ENCODE results near the gene PRKAR1B. TPM values are rescaled to one million over a fixed set of nuclear protein-coding genes. Genes with fewer than 3 reads are reported as not detected.

The PRKAR1B gene
- total RNA-seq, 1 experiment from 2014 or later: 43.3 TPM

GRCh38 chr7:750111-750905 is 23.2 kb upstream of the PRKAR1B start:
- Mint-ChIP-seq H3K27me3 (ENCODE audit: low read depth) (no peaks in the 10 kb centered on the region), H3K27ac (no peak overlapping the region), H3K9me3 (no peaks in the 10 kb centered on the region), H3K4me3 (no peak overlapping the region), H3K36me3 (ENCODE audit: insufficient read depth in 1 of 3, low read depth in 3 of 3) (peaks cover 18 to 51% (median 44%) of the 10 kb centered on the region in 3 experiments), H3K4me1 (no peaks in the 10 kb centered on the region)
- no peaks in the 10 kb centered on the region for H3K79me1 ChIP-seq (ENCODE audit: insufficient read depth, low read depth, low read length, poor library complexity, severe bottlenecking)
- TF ChIP-seq CTCF (conservative IDR thresholded peaks at IDR 0.05): no peak
- no peak overlapping the region for H2BK20ac ChIP-seq (ENCODE audit: low read depth, low read length, poor library complexity, severe bottlenecking)
- H4K20me1 ChIP-seq (ENCODE audit: control insufficient read depth, insufficient read depth, insufficient read length): peaks cover 2% of the 10 kb centered on the region
- no peak overlapping the region for H3K23ac ChIP-seq (ENCODE audit: insufficient read length, low read depth, low read length)
- H3K79me2 ChIP-seq (ENCODE audit: insufficient read depth, low read length): 0 out of 2 replicates have a peak, but pooled peaks cover 3% of the 10 kb centered on the region
- no peak overlapping the region for H2BK5ac ChIP-seq (ENCODE audit: insufficient read length, low read length)
- no peaks in the 10 kb centered on the region for H3K9me3 ChIP-seq (ENCODE audit: control insufficient read depth, low read depth, low read length)
- H2AK5ac ChIP-seq (ENCODE audit: insufficient read length, low read length): no peak overlapping the region
- no peak overlapping the region for H2BK15ac ChIP-seq (ENCODE audit: low read depth, low read length)
- H3K56ac ChIP-seq (ENCODE audit: insufficient read length, low read depth, low read length): no peak overlapping the region
- no peak overlapping the region for H3K14ac ChIP-seq (ENCODE audit: insufficient read depth, low read length)
- H3K27ac ChIP-seq (ENCODE audit: insufficient read length, low read depth, low read length): no peak overlapping the region
- H3K4me1 ChIP-seq (ENCODE audit: insufficient read depth, low read length): no peaks in the 10 kb centered on the region
- H4K91ac ChIP-seq (ENCODE audit: insufficient read length, low read depth, low read length): no peak overlapping the region
- no peak overlapping the region for H3K18ac ChIP-seq (ENCODE audit: insufficient read length, low read depth, low read length)
- no peak overlapping the region for H3K4me2 ChIP-seq (ENCODE audit: insufficient read depth, insufficient read length, low read length)
- H2BK120ac ChIP-seq (ENCODE audit: low read depth, low read length, poor library complexity, severe bottlenecking): no peak overlapping the region
- no peak for DNase-seq
- no CpG with 5 or more reads among the region's 26 CpGs for WGBS (ENCODE audit: extremely low coverage, insufficient read length, low lambda C conversion rate)
- H3K9ac ChIP-seq (ENCODE audit: extremely low read depth, insufficient read length, low read length): no peak overlapping the region
- H3T11ph ChIP-seq (ENCODE audit: low read length): no peak overlapping the region
- no peak overlapping the region for H4K5ac ChIP-seq (ENCODE audit: insufficient read length, low read depth, low read length)
- no peak overlapping the region for H2BK12ac ChIP-seq (ENCODE audit: insufficient read length, low read depth, low read length)
- no peaks in the 10 kb centered on the region for H3K27me3 ChIP-seq (ENCODE audit: insufficient read depth, low read length)
- no peak overlapping the region for H4K8ac ChIP-seq (replicated peaks; ENCODE audit: insufficient read length, low read depth, low read length)
- H3K4ac ChIP-seq (ENCODE audit: low read depth, low read length): no peak overlapping the region
- H2AFZ ChIP-seq (ENCODE audit: low read length): no peak overlapping the region
- no peaks in the 10 kb centered on the region for H3K23me2 ChIP-seq (ENCODE audit: insufficient read length, low read depth, low read length, poor library complexity, severe bottlenecking)
